NOMO-1 (cell line): ENCODE data around the gene XPR1.

Experiments
- DNase-seq, 2 experiments: peaks; one replicate each; lab custom pipeline; 2025; ENCODE audit not compliant: unreplicated experiment in 2 of 2; lab: John Stamatoyannopoulos, UW

The XPR1 gene

GRCh38 chr1:180614730-180615129 is 17.1 kb upstream of the XPR1 start:
- no peak for DNase-seq

- DNase-seq = no peak
These were observed 16.1 kb upstream of the XPR1 start for GRCh38 chr1:180615493-180616290.

- DNase-seq = no peak
These were observed 15.4 kb upstream of the XPR1 start for GRCh38 chr1:180616439-180616838.

- DNase-seq = peak; percentile 33 to 37
These were observed 13.9 kb upstream of the XPR1 start for GRCh38 chr1:180617774-180618395.

GRCh38 chr1:180620581-180620980 is 11.2 kb upstream of the XPR1 start:
- DNase-seq = no peak

GRCh38 chr1:180622658-180623508 is 8.9 kb upstream of the XPR1 start:
- no peak for DNase-seq

GRCh38 chr1:180623579-180624347 is 8.1 kb upstream of the XPR1 start:
- DNase-seq = no peak

- DNase-seq = no peak
These were observed 5.1 kb upstream of the XPR1 start for GRCh38 chr1:180626711-180627110.

- no peak for DNase-seq
These were observed 4.4 kb upstream of the XPR1 start for GRCh38 chr1:180627411-180627810.

- no peak for DNase-seq
These were observed 3.2 kb upstream of the XPR1 start for GRCh38 chr1:180628646-180629045.

GRCh38 chr1:180630408-180631193 is 1.2 kb upstream of the XPR1 start:
- DNase-seq = no peak

GRCh38 chr1:180631194-180631765 is 542 bp upstream of the XPR1 start:
- no peak for DNase-seq

GRCh38 chr1:180632326-180633056 is 669 bp downstream of the XPR1 start:
- peak in 1 of 2 experiments; percentile 17 for DNase-seq

GRCh38 chr1:180633057-180634056 is 1.5 kb downstream of the XPR1 start:
- DNase-seq = no peak

- DNase-seq = no peak
These were observed 4.3 kb downstream of the XPR1 start for GRCh38 chr1:180636138-180636537.

- no peak for DNase-seq
These were observed 8.0 kb downstream of the XPR1 start for GRCh38 chr1:180639871-180640270.

- DNase-seq = no peak
These were observed 8.7 kb downstream of the XPR1 start for GRCh38 chr1:180640531-180640949.

GRCh38 chr1:180641662-180642061 is 9.8 kb downstream of the XPR1 start:
- DNase-seq = no peak
